PFSK-1 (cell line): Measurements from ENCODE around the gene SLC8A1.

Experiments
- POLR2AphosphoS5 ChIP-seq: IDR thresholded peaks from 2 replicates; pipeline ENCODE4 v1.6.1; 2012; ENCODE audit warnings: low read depth, mild to moderate bottlenecking, control low read depth, low read length, moderate library complexity
- REST ChIP-seq, 2 experiments: IDR thresholded peaks; 2 replicates each; pipeline versions ENCODE4 v1.6.1 to v1.8.0; 2011 to 2012; ENCODE audit warnings: low read depth in 2 of 2, low read length in 2 of 2, control low read depth in 1 of 2, inconsistent platforms in 1 of 2, mild to moderate bottlenecking in 1 of 2, moderate library complexity in 1 of 2; ENCODE audit not compliant: insufficient read depth in 1 of 2
- SIN3A ChIP-seq: IDR thresholded peaks from 2 replicates; pipeline ENCODE4 v1.6.1; 2012; ENCODE audit warnings: mild to moderate bottlenecking, low read length, moderate library complexity, borderline replicate concordance; ENCODE audit not compliant: insufficient read depth
- TAF1 ChIP-seq: IDR thresholded peaks from 2 replicates; pipeline ENCODE4 v1.6.1; 2012; ENCODE audit warnings: low read length, control low read depth, borderline replicate concordance; ENCODE audit not compliant: insufficient read depth

- TF ChIP-seq TAF1 = no peak
- no peak for TF ChIP-seq POLR2AphosphoS5
- no peak for TF ChIP-seq SIN3A
- no peak for TF ChIP-seq REST (IDR thresholded peaks at IDR 0.05; ENCODE audit: insufficient read depth in 1 of 2, low read depth in 2 of 2, low read length in 2 of 2)
Measured at GRCh38 chr2:40454321-40454720, 2.4 kb upstream of the SLC8A1 start.
